ENCODE results near the gene FANK1.

FANK1 gene

DNA sequence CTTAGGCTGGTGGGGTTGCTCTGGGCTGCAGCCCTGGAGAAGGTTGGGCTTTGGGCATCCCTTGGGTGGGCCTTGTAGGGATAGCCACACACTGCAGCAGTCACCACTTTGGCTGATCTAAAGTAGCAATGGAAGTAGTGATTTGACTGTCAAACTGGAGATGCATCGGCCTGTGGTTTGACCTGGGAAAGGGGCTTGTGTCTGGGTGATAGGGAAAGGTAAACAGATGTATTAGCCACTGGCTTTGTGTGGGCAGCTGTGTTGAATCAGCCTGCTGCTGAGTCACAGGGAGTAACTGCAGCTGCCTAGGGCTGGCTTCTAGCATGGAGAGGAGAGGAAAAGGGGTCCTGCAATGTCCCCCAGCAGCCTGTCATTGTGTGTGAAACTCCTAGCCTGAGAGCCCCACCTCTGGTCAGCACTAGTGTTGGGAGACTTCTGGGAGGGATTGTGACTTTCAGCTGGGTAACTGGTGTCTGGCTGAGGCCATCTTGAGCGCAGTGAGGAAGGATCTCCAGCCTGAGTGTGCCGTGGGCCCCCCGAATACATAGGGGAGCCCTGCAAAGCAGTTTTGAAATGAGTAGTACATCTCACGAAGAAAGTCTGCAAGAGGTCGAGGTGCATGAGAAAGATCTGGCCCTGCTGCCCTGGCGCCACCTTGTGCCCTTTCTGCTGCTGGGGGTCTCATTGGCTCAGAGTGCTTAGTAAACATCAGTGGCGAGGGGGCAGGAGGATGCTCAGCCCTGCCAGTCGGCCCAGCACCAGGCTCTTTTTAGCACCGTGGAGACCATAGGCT lies 117.3 kb downstream of the FANK1 start:
- H3K27me3 ChIP-seq (ENCODE audit: control insufficient read depth, insufficient read depth, low read length), result no peaks in the 10 kb centered on the region
- no peak overlapping the region for H3K27ac ChIP-seq (ENCODE audit: low read depth, low read length)
- peaks cover 6% of the 10 kb centered on the region; the same call in 1 of the 2 replicates for H3K4me1 ChIP-seq (ENCODE audit: control insufficient read depth, insufficient read depth, low read length)
- no peaks in the 10 kb centered on the region for H3K9me3 ChIP-seq (ENCODE audit: control insufficient read depth, insufficient read depth, low read depth, low read length)
- no peak overlapping the region for H3K4me3 ChIP-seq (ENCODE audit: low read depth, low read length)
- no peaks in the 10 kb centered on the region for H3K36me3 ChIP-seq (ENCODE audit: control insufficient read depth, insufficient read depth, low read length)
- H3K9ac ChIP-seq (ENCODE audit: low read length), result no peak overlapping the region

DNA sequence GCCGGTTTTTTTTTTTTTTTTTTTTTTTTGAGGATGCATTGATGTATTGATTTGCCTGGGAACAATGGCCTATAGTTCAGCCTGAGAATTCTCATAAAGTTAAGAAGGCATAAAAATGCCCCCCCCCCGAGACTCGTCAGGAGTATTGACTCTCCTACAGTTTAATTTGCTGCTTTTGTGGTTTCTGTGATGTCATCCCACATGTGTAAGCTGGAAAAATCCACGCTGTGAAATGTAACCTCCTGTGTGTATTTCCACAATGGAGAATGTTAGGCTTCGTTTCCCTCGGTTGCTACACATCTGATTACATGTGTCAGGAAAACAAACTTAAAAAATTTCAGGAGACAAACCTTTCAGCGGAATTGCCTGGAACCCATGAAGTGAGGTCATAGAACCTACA lies 117.9 kb downstream of the FANK1 start:
- H3K4me1 ChIP-seq (ENCODE audit: control insufficient read depth, insufficient read depth, low read length), result peaks cover 6% of the 10 kb centered on the region; the same call in 1 of the 2 replicates
- H3K27me3 ChIP-seq (ENCODE audit: control insufficient read depth, insufficient read depth, low read length), result no peaks in the 10 kb centered on the region
- no peak overlapping the region for H3K27ac ChIP-seq (ENCODE audit: low read depth, low read length)
- no peak overlapping the region for H3K9ac ChIP-seq (ENCODE audit: low read length)
- no peaks in the 10 kb centered on the region for H3K36me3 ChIP-seq (ENCODE audit: control insufficient read depth, insufficient read depth, low read length)
- H3K4me3 ChIP-seq (ENCODE audit: low read depth, low read length), result no peak overlapping the region
- no peaks in the 10 kb centered on the region for H3K9me3 ChIP-seq (ENCODE audit: control insufficient read depth, insufficient read depth, low read depth, low read length)

DNA sequence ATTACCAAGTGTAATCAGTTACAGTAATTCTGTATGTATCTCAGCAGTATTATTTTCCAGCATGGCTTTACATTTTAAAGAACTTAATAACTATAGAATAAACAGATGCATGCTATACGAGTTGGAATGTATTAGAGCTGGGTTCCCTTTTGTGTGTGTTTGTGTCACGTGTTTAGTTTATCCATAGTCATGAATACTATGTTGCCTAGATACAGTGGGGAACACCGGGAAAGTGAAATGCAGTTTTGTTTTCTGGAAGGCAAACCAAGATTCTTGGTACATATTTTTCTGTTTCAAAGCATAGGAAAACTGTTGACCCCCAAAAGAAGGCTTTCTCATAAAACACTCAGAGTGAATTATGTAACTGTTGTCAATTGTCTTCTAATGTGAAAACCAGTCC lies 119.0 kb downstream of the FANK1 start:
- Histone ChIP-seq H3K27ac (ENCODE audit: low read depth, low read length) (no peak overlapping the region), H3K27me3 (ENCODE audit: control insufficient read depth, insufficient read depth, low read length) (no peaks in the 10 kb centered on the region), H3K4me1 (ENCODE audit: control insufficient read depth, insufficient read depth, low read length) (peaks cover 6% of the 10 kb centered on the region; the same call in 1 of the 2 replicates), H3K9me3 (ENCODE audit: control insufficient read depth, insufficient read depth, low read depth, low read length) (no peaks in the 10 kb centered on the region), H3K36me3 (ENCODE audit: control insufficient read depth, insufficient read depth, low read length) (no peaks in the 10 kb centered on the region), H3K4me3 (ENCODE audit: low read depth, low read length) (no peak overlapping the region), H3K9ac (ENCODE audit: low read length) (no peak overlapping the region)

DNA sequence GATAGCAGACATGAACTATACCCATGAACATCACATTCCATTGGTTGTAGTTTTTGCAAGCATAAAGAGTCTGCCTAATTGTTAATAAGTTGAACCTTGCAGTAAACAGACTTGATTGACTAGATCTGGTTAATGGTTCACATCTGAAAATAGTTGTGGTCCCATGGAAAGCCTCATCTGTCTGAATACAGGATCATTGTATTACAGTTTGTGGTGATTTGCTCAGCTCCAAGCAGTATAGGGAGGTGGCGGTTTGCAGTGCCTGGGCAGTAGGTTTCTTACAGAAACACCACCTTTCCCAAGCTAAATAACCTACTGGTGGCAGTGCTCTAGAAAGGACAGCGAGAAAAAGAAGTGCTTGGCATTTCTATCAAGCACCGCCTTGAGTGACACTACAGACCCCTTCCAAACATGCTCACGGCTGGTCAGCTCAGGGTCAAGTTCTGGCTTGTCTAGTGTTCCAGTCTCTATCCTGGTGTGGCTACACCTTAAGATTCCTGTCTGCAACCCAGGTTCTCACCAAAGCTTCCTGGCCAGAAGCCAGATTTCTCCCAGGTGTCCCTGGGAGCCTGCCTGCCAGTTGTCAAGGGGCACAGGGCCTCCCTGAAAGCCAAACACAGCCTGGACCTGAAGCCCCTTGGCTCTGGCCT lies 119.9 kb downstream of the FANK1 start:
- no peak overlapping the region for H3K4me3 ChIP-seq (ENCODE audit: low read depth, low read length)
- H3K9ac ChIP-seq (ENCODE audit: low read length), result no peak overlapping the region
- H3K9me3 ChIP-seq (ENCODE audit: control insufficient read depth, insufficient read depth, low read depth, low read length), result no peaks in the 10 kb centered on the region
- H3K4me1 ChIP-seq (ENCODE audit: control insufficient read depth, insufficient read depth, low read length), result peaks cover 6% of the 10 kb centered on the region; the same call in 1 of the 2 replicates
- no peak overlapping the region for H3K27ac ChIP-seq (ENCODE audit: low read depth, low read length)
- H3K27me3 ChIP-seq (ENCODE audit: control insufficient read depth, insufficient read depth, low read length), result no peaks in the 10 kb centered on the region
- H3K36me3 ChIP-seq (ENCODE audit: control insufficient read depth, insufficient read depth, low read length), result no peaks in the 10 kb centered on the region

DNA sequence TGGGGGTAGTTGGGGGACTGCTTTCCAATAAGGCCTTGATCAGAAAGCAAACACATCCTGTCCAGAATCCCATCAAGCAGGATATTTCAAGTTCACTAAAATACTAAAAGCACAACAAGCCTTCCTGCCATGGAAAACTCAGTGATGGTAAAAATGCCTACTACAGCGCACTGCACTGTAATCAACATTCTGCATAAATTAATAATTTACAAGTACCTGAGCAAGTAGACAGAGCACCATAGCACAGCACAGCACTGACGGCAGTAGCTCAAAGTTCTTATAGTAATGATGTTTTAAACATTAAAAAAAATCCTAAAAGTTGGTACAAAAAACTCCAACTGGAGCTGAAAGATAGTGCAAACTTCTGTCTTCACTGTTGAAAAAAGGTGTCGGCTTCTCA lies 120.5 kb downstream of the FANK1 start:
- Histone ChIP-seq H3K36me3 (ENCODE audit: control insufficient read depth, insufficient read depth, low read length) (no peaks in the 10 kb centered on the region), H3K27me3 (ENCODE audit: control insufficient read depth, insufficient read depth, low read length) (no peaks in the 10 kb centered on the region), H3K4me3 (ENCODE audit: low read depth, low read length) (no peak overlapping the region), H3K27ac (ENCODE audit: low read depth, low read length) (no peak overlapping the region), H3K4me1 (ENCODE audit: control insufficient read depth, insufficient read depth, low read length) (peaks cover 6% of the 10 kb centered on the region; the same call in 1 of the 2 replicates), H3K9me3 (ENCODE audit: control insufficient read depth, insufficient read depth, low read depth, low read length) (no peaks in the 10 kb centered on the region), H3K9ac (ENCODE audit: low read length) (no peak overlapping the region)

DNA sequence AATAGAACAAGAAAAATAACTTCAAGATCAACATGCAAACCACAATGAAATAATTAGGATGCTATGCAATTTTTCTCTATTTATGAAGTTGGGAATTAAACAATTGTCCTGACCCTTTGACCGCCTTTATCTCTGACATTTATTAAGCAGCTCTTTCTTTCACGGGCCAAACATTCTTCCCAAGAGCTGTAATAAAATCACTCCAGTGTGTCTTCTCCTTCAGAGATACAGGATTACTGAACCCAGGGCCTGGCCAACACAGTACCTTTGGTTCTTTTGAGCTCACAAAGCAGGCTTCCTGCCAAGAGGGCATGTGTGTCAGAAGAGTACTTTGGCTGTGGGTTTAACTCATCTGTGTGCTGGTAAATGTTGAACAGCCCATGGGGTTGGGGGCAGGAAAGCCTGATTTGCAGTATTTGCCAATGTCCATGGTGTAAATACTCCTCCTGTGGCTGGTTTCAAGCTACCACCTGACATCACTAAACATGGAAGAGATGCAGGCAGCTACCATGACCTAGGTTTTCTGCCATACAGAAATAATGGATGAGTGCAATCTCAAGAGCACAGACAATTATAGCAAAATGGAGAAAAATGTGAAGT lies 121.7 kb downstream of the FANK1 start:
- H3K27me3 ChIP-seq (ENCODE audit: control insufficient read depth, insufficient read depth, low read length), result no peaks in the 10 kb centered on the region
- H3K9ac ChIP-seq (ENCODE audit: low read length), result no peak overlapping the region
- no peaks in the 10 kb centered on the region for H3K9me3 ChIP-seq (ENCODE audit: control insufficient read depth, insufficient read depth, low read depth, low read length)
- H3K27ac ChIP-seq (ENCODE audit: low read depth, low read length), result no peak overlapping the region
- H3K4me1 ChIP-seq (ENCODE audit: control insufficient read depth, insufficient read depth, low read length), result peaks cover 6% of the 10 kb centered on the region; the same call in 1 of the 2 replicates
- H3K36me3 ChIP-seq (ENCODE audit: control insufficient read depth, insufficient read depth, low read length), result no peaks in the 10 kb centered on the region
- H3K4me3 ChIP-seq (ENCODE audit: low read depth, low read length), result no peak overlapping the region

DNA sequence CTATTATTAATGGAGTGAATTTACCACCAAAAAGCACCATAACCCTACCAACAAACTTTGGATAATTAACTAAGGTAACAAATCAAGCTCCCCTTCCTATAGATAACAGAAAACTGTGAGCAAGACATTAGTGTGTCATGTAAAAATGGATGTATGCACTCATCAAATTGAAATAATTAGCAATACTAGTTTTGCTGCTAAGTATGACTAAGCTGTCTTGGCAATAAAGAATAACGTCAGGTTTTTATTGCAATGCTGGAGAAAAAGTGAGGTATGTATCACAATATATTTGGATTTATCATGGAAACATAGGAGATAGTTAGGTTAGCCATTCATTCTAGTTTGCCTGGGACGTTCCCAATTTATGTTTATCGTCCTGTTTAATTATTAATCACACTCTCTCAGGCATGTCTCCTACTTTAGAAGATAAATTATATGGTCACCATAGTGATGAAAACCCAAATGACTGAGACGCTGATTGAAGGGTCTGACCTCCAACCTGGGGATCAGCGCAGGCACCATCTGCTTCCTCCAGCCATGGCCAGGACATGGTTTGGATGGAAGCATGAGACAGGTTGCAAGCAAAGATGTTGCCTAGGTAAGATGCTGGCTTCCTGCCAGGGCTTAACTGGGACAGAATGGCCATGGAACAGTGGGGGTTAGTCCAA lies 125.6 kb downstream of the FANK1 start:
- H3K36me3 ChIP-seq (ENCODE audit: control insufficient read depth, insufficient read depth, low read length), result no peaks in the 10 kb centered on the region
- no peaks in the 10 kb centered on the region for H3K9me3 ChIP-seq (ENCODE audit: control insufficient read depth, insufficient read depth, low read depth, low read length)
- H3K4me1 ChIP-seq (ENCODE audit: control insufficient read depth, insufficient read depth, low read length), result no peaks in the 10 kb centered on the region
- H3K4me3 ChIP-seq (ENCODE audit: low read depth, low read length), result no peak overlapping the region
- no peak overlapping the region for H3K27ac ChIP-seq (ENCODE audit: low read depth, low read length)
- H3K9ac ChIP-seq (ENCODE audit: low read length), result no peak overlapping the region
- H3K27me3 ChIP-seq (ENCODE audit: control insufficient read depth, insufficient read depth, low read length), result no peaks in the 10 kb centered on the region

DNA sequence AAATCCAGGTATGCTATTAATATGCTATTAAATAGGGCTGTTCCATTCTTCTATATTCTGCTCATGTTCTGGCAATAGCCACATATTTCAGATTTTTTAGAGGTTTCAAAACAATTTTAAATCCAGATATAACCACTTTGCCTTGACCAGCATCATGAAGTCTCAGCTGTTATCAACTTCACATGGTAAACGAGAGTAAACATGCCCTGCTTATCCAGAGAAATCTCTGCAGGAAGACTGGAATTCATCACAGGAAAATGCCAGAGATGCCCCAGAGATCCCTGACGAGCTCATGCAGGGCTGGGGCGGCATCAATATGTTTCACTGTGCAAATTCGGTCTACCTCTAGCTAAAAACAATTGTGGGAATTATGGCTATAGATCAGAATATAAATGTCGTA lies 126.5 kb downstream of the FANK1 start:
- no peaks in the 10 kb centered on the region for H3K36me3 ChIP-seq (ENCODE audit: control insufficient read depth, insufficient read depth, low read length)
- H3K4me3 ChIP-seq (ENCODE audit: low read depth, low read length), result no peak overlapping the region
- H3K9ac ChIP-seq (ENCODE audit: low read length), result no peak overlapping the region
- H3K27ac ChIP-seq (ENCODE audit: low read depth, low read length), result no peak overlapping the region
- no peaks in the 10 kb centered on the region for H3K27me3 ChIP-seq (ENCODE audit: control insufficient read depth, insufficient read depth, low read length)
- no peaks in the 10 kb centered on the region for H3K4me1 ChIP-seq (ENCODE audit: control insufficient read depth, insufficient read depth, low read length)
- H3K9me3 ChIP-seq (ENCODE audit: control insufficient read depth, insufficient read depth, low read depth, low read length), result peaks cover 2% of the 10 kb centered on the region; the same call in 1 of the 2 replicates

DNA sequence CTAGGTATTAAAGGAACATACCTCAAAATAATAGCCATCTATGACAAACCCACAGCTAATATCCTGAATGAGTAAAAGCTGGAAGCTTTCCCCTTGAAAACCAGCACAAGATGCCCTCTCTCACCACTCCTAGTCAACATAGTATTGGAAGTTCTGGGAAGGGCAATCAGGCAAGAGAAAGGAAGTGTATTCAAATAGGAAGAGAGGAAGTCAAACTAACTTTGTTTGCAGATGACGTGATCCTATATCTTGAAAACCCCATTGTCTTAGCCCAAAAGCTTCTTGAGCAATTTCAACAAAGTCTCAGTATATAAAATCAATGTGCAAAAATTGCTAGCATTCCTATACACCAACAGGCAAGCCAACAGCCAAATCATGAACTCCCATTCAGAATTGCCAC lies 131.3 kb downstream of the FANK1 start:
- H3K9me3 ChIP-seq (ENCODE audit: control insufficient read depth, insufficient read depth, low read depth, low read length), result peaks cover 13% of the 10 kb centered on the region; the same call in 1 of the 2 replicates
- no peaks in the 10 kb centered on the region for H3K36me3 ChIP-seq (ENCODE audit: control insufficient read depth, insufficient read depth, low read length)
- no peak overlapping the region for H3K4me3 ChIP-seq (ENCODE audit: low read depth, low read length)
- no peak overlapping the region for H3K9ac ChIP-seq (ENCODE audit: low read length)
- H3K4me1 ChIP-seq (ENCODE audit: control insufficient read depth, insufficient read depth, low read length), result no peaks in the 10 kb centered on the region
- H3K27ac ChIP-seq (ENCODE audit: low read depth, low read length), result no peak overlapping the region
- no peaks in the 10 kb centered on the region for H3K27me3 ChIP-seq (ENCODE audit: control insufficient read depth, insufficient read depth, low read length)

DNA sequence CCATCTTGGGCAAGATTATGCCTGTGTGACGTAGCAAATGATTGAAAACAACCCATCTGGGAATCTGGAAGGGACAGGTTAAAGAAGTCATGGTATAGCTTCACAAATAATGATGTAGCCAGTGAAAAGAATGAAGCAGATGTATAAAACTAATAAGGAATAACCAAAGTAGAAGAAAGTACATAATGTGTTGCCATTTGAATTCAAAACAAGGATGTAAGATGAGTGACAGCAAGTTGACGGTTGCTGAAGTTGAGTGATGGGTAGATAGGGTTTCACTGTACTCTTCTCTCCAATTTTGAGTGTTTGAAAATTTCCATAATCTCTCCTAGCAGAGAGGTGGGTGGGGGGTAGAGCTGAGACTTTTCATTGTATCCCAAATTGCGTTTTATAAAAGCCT lies 133.6 kb downstream of the FANK1 start:
- H3K36me3 ChIP-seq (ENCODE audit: control insufficient read depth, insufficient read depth, low read length), result no peaks in the 10 kb centered on the region
- H3K27ac ChIP-seq (ENCODE audit: low read depth, low read length), result no peak overlapping the region
- no peak overlapping the region for H3K4me3 ChIP-seq (ENCODE audit: low read depth, low read length)
- peaks cover 26% of the 10 kb centered on the region for H3K9me3 ChIP-seq (ENCODE audit: control insufficient read depth, insufficient read depth, low read depth, low read length)
- H3K27me3 ChIP-seq (ENCODE audit: control insufficient read depth, insufficient read depth, low read length), result no peaks in the 10 kb centered on the region
- H3K4me1 ChIP-seq (ENCODE audit: control insufficient read depth, insufficient read depth, low read length), result no peaks in the 10 kb centered on the region
- no peak overlapping the region for H3K9ac ChIP-seq (ENCODE audit: low read length)

Data from HUES6 (cell line).